Heart left ventricle (tissue), 13 donors: ENCODE results near the gene LRP10.

Source experiments
- CTCF ChIP-seq, 12 donors: fragments of 200-600 bp; sonication (generic) in 4 of 12; IDR thresholded peaks; one replicate each; pipeline versions ENCODE4 v1.5.0 to v1.8.0; 2018 to 2022; ENCODE audit warnings: antibody characterized with exemption in 12 of 12, mild to moderate bottlenecking in 5 of 12
- POLR2A ChIP-seq, 2 donors: fragments of 450-650 bp; IDR thresholded peaks; one replicate each; pipeline ENCODE4 v1.6.1; 2017; ENCODE audit warnings: antibody characterized with exemption in 2 of 2, mild to moderate bottlenecking in 2 of 2, moderate library complexity in 2 of 2
- donor health status: ischemic (EF 13 %, LVEDD 7.1; RV severe dilation, severe dysfunction).
- donor health status: DM: no; HTN: yes; CAD: no.
- donor health status: DM: no; HTN: no; CAD: no.
- donor health status: ischemic (EF 25% LVEDD 6.9; RV normal size, moderate dysfunction).
- donor health status: ischemic (EF 25% LVEDD 5.7; RV mildly dilated, moderate dysfunction).
- donor health status: ischemic (EF 35%, LVEDD 5.7; RV mildly dilated, moderate dysfunction).
- donor health status: nonischemic (EF 11% LVEDD 7.7; RV severe dilation, severe dysfunction).
- donor health status: DM: yes; HTN: yes; CAD: no.
- donor health status: PGD.
- donor health status: ischemic (EF 29% LVEDD 5.4; RV normal size, mild dysfunction).
- donor health status: nonischemic (EF 23%, LVEDD 6.1; RV moderate dilation, normal function).

GRCh38 chr14:22887260-22887989 is 15.9 kb downstream of the LRP10 start:
- no peak for TF ChIP-seq CTCF (IDR thresholded peaks at IDR 0.05)
- no peak for TF ChIP-seq POLR2A (IDR thresholded peaks at IDR 0.05)
